Measurements from ENCODE around the gene GARNL3.

DNA sequence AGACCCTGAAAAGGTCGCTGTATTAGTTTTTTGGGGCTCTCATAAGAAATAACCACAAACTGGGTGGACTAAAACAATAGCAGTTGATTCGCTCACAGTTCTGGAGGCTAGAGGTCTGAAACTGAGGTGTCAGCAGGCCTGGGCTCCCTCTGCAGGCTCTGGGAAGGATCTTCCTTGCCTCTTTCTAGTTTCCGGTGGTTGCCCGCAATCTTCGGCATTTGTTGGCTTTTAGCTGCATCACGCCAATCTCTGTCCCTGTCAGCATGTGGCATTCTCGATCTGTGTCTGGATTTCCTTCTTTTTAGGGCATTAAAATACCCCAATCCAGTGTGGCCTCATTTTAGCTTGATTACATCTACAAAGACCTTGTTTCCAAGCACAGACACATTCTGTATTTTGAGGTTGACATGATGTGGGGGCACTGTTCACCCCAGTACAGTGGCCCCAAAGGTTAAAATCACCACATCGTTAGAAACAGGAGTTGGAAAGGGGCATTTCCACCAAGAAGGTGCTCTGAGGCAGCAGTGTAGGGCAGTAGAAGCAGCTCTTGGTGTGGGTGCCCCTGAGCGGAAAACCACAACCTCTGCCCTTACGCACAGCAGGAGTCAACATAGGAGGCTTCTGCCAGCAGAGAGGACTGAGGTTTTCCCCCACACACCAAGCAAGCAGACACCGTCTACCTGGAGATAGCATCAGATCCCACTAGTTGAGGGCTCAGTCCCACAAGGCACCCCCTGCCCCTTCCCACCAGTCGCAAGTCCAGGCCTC is 173.1 kb downstream of the GARNL3 start:
- TF ChIP-seq, protein P1, sequence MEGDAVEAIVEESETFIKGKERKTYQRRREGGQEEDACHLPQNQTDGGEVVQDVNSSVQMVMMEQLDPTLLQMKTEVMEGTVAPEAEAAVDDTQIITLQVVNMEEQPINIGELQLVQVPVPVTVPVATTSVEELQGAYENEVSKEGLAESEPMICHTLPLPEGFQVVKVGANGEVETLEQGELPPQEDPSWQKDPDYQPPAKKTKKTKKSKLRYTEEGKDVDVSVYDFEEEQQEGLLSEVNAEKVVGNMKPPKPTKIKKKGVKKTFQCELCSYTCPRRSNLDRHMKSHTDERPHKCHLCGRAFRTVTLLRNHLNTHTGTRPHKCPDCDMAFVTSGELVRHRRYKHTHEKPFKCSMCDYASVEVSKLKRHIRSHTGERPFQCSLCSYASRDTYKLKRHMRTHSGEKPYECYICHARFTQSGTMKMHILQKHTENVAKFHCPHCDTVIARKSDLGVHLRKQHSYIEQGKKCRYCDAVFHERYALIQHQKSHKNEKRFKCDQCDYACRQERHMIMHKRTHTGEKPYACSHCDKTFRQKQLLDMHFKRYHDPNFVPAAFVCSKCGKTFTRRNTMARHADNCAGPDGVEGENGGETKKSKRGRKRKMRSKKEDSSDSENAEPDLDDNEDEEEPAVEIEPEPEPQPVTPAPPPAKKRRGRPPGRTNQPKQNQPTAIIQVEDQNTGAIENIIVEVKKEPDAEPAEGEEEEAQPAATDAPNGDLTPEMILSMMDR (IDR thresholded peaks at IDR 0.05; ENCODE audit: poor library complexity): no peak
- no peak for TF ChIP-seq EZH2 (IDR thresholded peaks at IDR 0.05; ENCODE audit: borderline replicate concordance)
- no peak for TF ChIP-seq EZH2phosphoT487 (IDR thresholded peaks at IDR 0.05; ENCODE audit: low read depth, severe bottlenecking, unreplicated experiment)

Measured in hepatocyte (in vitro differentiated cells).